Esophagus (tissue), 2 donors: ENCODE data around the gene MEF2D. TPM values are rescaled to one million over a fixed set of nuclear protein-coding genes. Genes with fewer than 3 reads are reported as not detected.

Experiments used
- H3K27ac ChIP-seq, 2 donors: one replicate each; pipeline ENCODE4 v1.5.1; 2013; ENCODE audit warnings: low read depth in 2 of 2, mild to moderate bottlenecking in 2 of 2, inconsistent platforms in 1 of 2, low read length in 1 of 2, moderate library complexity in 1 of 2
- H3K27me3 ChIP-seq, 2 donors: one replicate each; pipeline ENCODE4 v1.6.1; 2013; ENCODE audit warnings: low read length in 2 of 2, control low read depth in 1 of 2, mild to moderate bottlenecking in 1 of 2; ENCODE audit not compliant: insufficient read depth in 2 of 2, control insufficient read depth in 1 of 2
- H3K36me3 ChIP-seq, 2 donors: one replicate each; pipeline ENCODE4 v1.6.1; 2013; ENCODE audit warnings: low read length in 1 of 2; ENCODE audit not compliant: control insufficient read depth in 2 of 2, insufficient read depth in 2 of 2
- H3K4me1 ChIP-seq, 2 donors: one replicate each; pipeline ENCODE4 v1.6.1; 2013; ENCODE audit warnings: low read length in 1 of 2; ENCODE audit not compliant: control insufficient read depth in 2 of 2, insufficient read depth in 2 of 2
- H3K4me3 ChIP-seq, 2 donors: one replicate each; pipeline ENCODE4 v1.5.1; 2013; ENCODE audit warnings: low read length in 2 of 2, mild to moderate bottlenecking in 2 of 2, low read depth in 1 of 2, moderate library complexity in 1 of 2
- H3K9me3 ChIP-seq, 2 donors: one replicate each; pipeline ENCODE4 v1.6.1; 2013; ENCODE audit warnings: mild to moderate bottlenecking in 2 of 2, low read depth in 1 of 2, low read length in 1 of 2, moderate library complexity in 1 of 2; ENCODE audit not compliant: control insufficient read depth in 2 of 2, insufficient read depth in 1 of 2
- WGBS, 2 donors: extraction: QIAGEN DNeasy Blood & Tissue Kit; methylation state at CpG; one replicate each; pipeline ENCODE4 v1.1.7; 2013; 5-methylcytosine and 5-hydroxymethylcytosine counted together
- polyA plus RNA-seq, 2 donors: library from polyadenylated mRNA; stranded (reverse); fragments of 200-250 nt; gene quantifications; one replicate each; pipeline ENCODE4 v1.2.3, GENCODE V29; 2013
- donor health status: healthy with polysubstance abuse.
- donor health status: Bipolar disorder and iron deficiency.

MEF2D gene
- polyA plus RNA-seq, 2 donors: 8.5 to 13.5 TPM

- H3K4me3 ChIP-seq: no peak overlapping the region
- H3K27ac ChIP-seq: no peak overlapping the region
- WGBS, 2 donors: 91 to 93% methylated on average over 4 of the region's 4 CpGs
- no peaks in the 10 kb centered on the region for H3K9me3 ChIP-seq
- H3K4me1 ChIP-seq: no peaks in the 10 kb centered on the region
- H3K36me3 ChIP-seq: peaks cover 0 to 2% of the 10 kb centered on the region in 2 donors
- H3K27me3 ChIP-seq: no peaks in the 10 kb centered on the region
These were observed 39.3 kb upstream of the MEF2D start for GRCh38 chr1:156539818-156540355.

DNA sequence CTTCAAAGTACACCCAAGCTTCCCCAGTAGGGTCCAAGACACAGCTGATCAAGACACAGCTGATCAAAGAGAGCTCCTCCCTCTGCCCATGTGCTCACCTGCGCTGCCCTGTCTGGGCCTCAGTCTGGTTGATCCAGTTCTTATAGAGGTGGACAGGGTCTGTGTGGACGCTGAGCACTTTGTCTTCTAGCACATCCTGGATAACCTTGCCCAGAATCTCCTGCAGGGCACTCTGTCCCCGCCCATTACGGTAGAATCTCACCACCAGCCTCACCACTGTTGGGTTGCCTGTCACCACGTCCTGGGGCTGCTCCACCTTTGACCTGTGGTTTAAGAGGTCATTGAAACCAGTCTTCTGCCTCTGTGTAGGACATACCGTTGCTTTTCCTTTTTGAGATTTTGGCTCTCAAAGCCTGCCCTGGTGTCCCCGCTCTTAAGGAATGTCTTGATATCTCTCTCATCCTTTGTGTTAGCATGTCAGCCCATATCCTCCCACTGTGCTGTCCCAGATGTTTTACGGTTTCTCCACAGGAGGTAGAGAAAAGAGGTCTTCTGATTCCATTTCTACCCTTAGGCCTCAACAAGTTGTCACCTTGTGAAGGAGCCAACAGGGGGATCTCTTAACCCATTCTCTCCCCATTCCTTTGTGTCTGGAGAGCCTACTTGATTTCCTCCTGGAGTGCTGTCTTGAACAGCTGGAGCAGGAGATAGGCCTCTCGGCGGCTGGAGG lies 38.3 kb upstream of the MEF2D start:
- Histone ChIP-seq H3K36me3 (peaks cover 0 to 2% of the 10 kb centered on the region in 2 donors), H3K4me1 (no peaks in the 10 kb centered on the region), H3K9me3 (no peaks in the 10 kb centered on the region), H3K27me3 (no peaks in the 10 kb centered on the region), H3K4me3 (no peak overlapping the region), H3K27ac (no peak overlapping the region)
- 89 to 93% methylated on average over 10 of the region's 10 CpGs for WGBS, 2 donors

DNA sequence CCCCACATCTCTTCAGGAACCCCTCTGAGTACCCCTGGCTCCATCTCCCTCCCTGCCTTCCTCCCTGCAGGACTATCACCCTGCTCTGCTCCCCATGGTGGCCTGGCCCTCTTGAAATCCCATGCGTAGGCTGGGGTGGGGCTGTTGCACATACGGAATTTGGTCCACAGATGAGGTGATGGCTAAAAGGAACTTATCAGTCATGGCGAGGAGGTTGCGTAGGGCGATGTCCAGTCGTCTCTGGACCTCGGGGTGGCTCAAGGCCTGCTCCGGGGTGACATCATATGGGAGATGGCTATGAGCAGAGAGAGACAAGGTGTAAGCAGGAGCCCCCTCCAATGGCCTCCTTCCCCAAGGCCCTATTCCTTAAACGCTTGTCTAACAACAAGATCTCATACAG lies 36.5 kb upstream of the MEF2D start:
- no peaks in the 10 kb centered on the region for H3K27me3 ChIP-seq
- H3K4me3 ChIP-seq: no peak overlapping the region
- peaks cover 0 to 5% of the 10 kb centered on the region in 2 donors for H3K36me3 ChIP-seq
- no peaks in the 10 kb centered on the region for H3K9me3 ChIP-seq
- no peaks in the 10 kb centered on the region for H3K4me1 ChIP-seq
- 93 to 95% methylated on average over 9 of the region's 9 CpGs for WGBS, 2 donors
- H3K27ac ChIP-seq: no peak overlapping the region

GRCh38 chr1:156534424-156535060 lies 34.0 kb upstream of the MEF2D start:
- H3K27ac ChIP-seq: no peak overlapping the region
- H3K9me3 ChIP-seq: no peaks in the 10 kb centered on the region
- no peak overlapping the region for H3K4me3 ChIP-seq
- H3K27me3 ChIP-seq: no peaks in the 10 kb centered on the region
- H3K4me1 ChIP-seq: no peaks in the 10 kb centered on the region
- 87 to 92% methylated on average over 12 of the region's 12 CpGs for WGBS, 2 donors
- H3K36me3 ChIP-seq: peaks cover 0 to 5% of the 10 kb centered on the region in 2 donors

DNA sequence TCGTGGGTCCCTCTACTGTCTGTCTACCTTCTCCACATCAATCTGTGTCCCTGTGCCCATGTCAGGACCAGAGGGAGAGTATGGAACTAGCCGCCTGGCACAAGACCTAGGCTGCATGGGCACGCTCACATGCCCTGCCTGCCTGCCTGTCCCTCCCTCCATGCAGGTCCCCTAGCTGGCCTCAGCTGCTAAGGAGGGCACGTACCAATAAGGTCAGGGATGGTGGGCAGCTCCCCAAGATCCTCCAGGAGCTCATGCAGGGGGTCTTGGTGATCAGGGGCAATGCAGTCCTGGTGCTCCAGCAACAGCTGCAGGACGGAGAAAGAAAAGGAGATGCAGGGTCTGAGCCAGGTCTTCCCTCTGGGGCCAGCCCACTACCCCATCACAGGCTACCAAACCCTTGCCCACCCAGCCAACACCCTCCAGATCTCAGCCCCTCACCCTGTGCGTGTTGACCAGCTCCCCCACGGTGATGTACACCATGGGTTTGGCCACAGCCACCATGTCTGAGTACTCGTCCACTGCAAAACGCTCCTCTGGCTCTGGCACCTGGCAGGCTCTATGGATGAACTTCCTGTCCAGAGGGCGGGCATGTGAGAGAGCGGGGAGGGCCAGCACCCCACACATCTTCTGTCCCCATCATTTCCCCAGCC lies 33.1 kb upstream of the MEF2D start:
- Histone ChIP-seq H3K27me3 (no peaks in the 10 kb centered on the region), H3K9me3 (no peaks in the 10 kb centered on the region), H3K36me3 (peaks cover 0 to 8% of the 10 kb centered on the region in 2 donors), H3K4me3 (no peak overlapping the region), H3K27ac (no peak overlapping the region), H3K4me1 (no peaks in the 10 kb centered on the region)
- WGBS, 2 donors: 87 to 92% methylated on average over 11 of the region's 11 CpGs

DNA sequence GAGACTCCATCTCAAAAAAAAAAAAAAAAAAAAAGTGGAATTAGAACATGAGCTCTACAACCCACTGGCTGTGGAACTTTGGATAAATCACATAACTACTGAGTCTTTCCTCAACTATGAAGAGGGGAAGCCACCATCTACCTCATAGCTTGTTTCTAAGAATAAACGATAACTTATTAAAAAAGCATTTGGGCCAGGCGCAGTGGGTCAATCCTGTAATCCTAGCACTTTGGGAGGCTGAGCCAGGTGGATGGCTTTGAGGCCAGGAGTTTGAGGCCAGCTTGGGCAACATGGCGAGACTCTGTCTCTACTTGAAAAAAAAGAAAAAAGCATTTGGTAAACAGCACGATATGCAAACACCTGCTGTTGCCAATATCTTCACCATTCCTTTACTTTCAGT lies 31.8 kb upstream of the MEF2D start:
- Histone ChIP-seq H3K4me1 (peaks cover 0 to 3% of the 10 kb centered on the region in 2 donors), H3K27ac (no peak overlapping the region), H3K27me3 (no peaks in the 10 kb centered on the region), H3K4me3 (no peak overlapping the region), H3K36me3 (peaks cover 0 to 8% of the 10 kb centered on the region in 2 donors), H3K9me3 (no peaks in the 10 kb centered on the region)
- 92 to 94% methylated on average over 4 of the region's 4 CpGs for WGBS, 2 donors

DNA sequence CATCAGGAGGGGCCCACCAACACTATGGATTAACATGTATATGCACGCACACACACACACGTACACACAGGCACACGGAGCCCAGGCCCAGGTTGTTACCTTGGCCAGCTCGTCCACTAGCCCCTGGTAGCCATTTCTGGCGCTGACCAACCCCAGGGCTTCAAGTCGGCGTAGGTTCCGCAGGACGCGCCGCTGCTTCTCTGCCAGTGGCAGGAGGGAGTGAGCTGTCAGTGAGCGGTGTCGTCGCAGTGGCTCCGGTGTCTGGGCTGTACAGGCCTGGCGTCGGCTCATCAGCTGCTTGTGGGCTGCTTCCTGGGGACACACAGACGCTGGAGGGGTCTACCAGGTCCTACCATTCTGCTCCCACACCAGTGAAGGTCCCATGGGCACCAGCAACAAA lies 29.4 kb upstream of the MEF2D start:
- Histone ChIP-seq H3K4me3 (no peak overlapping the region), H3K36me3 (peaks cover 0 to 5% of the 10 kb centered on the region in 2 donors)
- WGBS, 2 donors: 96 to 97% methylated on average over 18 of the region's 18 CpGs

GRCh38 chr1:156528875-156529425 lies 28.4 kb upstream of the MEF2D start:
- Histone ChIP-seq H3K27me3 (no peaks in the 10 kb centered on the region), H3K4me1 (peaks cover 0 to 3% of the 10 kb centered on the region in 2 donors), H3K27ac (no peak overlapping the region), H3K4me3 (no peak overlapping the region), H3K36me3 (peaks cover 0 to 5% of the 10 kb centered on the region in 2 donors), H3K9me3 (no peaks in the 10 kb centered on the region)
- 89 to 91% methylated on average over 8 of the region's 8 CpGs for WGBS, 2 donors

More for the DNA sequence above, 29.4 kb upstream of the MEF2D start:
- Histone ChIP-seq H3K9me3 (no peaks in the 10 kb centered on the region), H3K4me1 (peaks cover 0 to 3% of the 10 kb centered on the region in 2 donors), H3K27ac (no peak overlapping the region), H3K27me3 (no peaks in the 10 kb centered on the region)

- H3K9me3 ChIP-seq: no peaks in the 10 kb centered on the region
- H3K4me1 ChIP-seq: peaks cover 0 to 3% of the 10 kb centered on the region in 2 donors
- no peak overlapping the region for H3K27ac ChIP-seq
- H3K36me3 ChIP-seq: peaks cover 0 to 5% of the 10 kb centered on the region in 2 donors
- 70 to 72% methylated on average over 5 of the region's 5 CpGs for WGBS, 2 donors
- H3K4me3 ChIP-seq: no peak overlapping the region
- H3K27me3 ChIP-seq: no peaks in the 10 kb centered on the region
These were observed 27.7 kb upstream of the MEF2D start for GRCh38 chr1:156528231-156528630.
